NB4 (cell line): Measurements from ENCODE around the gene DENND11.

ENCODE experiments used
- POLR2A ChIP-seq: IDR thresholded peaks from 2 replicates; pipeline ENCODE4 v1.6.1; 2011; ENCODE audit warnings: mild to moderate bottlenecking; ENCODE audit not compliant: insufficient read length; ENCODE audit errors: extremely low read depth
- TF ChIP-seq, protein P1 (sequence below): IDR thresholded peaks from one replicate; pipeline ENCODE4 v1.5.1; 2012; ENCODE audit warnings: low read depth, low read length

DNA sequence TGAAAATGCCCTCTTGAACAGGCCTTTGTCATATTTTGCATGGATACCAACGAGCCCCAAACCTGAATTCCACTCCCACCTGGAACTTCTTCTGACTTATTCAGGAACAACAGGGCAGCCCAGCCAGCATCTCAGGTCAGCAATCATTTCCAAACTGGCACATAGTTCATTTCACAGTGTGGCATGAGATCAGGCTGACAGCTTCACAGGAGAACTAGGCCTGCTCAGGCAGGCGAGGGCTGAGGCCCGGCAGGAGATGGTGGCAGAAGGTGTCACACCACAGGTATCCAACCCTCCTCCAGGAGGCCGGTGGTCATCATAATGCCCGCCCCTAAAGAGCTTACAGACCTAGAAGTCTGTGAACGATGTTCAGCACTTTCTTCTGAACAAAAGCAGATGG lies 42.5 kb downstream of the DENND11 start:
- TF ChIP-seq POLR2A = no peak
- TF ChIP-seq, protein P1, sequence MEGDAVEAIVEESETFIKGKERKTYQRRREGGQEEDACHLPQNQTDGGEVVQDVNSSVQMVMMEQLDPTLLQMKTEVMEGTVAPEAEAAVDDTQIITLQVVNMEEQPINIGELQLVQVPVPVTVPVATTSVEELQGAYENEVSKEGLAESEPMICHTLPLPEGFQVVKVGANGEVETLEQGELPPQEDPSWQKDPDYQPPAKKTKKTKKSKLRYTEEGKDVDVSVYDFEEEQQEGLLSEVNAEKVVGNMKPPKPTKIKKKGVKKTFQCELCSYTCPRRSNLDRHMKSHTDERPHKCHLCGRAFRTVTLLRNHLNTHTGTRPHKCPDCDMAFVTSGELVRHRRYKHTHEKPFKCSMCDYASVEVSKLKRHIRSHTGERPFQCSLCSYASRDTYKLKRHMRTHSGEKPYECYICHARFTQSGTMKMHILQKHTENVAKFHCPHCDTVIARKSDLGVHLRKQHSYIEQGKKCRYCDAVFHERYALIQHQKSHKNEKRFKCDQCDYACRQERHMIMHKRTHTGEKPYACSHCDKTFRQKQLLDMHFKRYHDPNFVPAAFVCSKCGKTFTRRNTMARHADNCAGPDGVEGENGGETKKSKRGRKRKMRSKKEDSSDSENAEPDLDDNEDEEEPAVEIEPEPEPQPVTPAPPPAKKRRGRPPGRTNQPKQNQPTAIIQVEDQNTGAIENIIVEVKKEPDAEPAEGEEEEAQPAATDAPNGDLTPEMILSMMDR = no peak
